GM21529 (cell line): Measurements from ENCODE around the gene LCLAT1.

ENCODE experiments used
- ATAC-seq: cut with Tn5 transposase; IDR thresholded peaks from one replicate; pipeline ENCODE4 v1.9.1; 2021; ENCODE audit not compliant: unreplicated experiment

The LCLAT1 gene

DNA sequence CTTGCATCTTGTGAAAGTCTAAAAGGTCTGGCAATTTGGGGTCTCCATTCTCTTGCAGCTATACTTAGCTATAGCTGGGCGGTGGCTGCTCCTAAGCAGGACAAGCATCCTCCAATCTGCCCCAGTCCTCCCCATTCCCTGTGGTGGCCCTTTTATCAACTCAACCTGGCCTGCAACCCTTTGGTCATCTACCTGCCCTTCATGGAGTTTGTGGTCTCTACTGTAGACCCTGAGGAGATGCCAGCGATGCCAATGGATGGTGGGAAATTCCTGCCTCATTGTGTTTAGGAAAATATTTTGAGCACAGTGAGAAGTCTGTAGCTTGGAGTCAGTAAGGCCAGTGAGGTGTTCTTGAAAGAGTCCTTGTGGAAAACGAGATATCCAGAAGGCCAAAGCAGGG lies 216.8 kb downstream of the LCLAT1 start:
- no peak for ATAC-seq

DNA sequence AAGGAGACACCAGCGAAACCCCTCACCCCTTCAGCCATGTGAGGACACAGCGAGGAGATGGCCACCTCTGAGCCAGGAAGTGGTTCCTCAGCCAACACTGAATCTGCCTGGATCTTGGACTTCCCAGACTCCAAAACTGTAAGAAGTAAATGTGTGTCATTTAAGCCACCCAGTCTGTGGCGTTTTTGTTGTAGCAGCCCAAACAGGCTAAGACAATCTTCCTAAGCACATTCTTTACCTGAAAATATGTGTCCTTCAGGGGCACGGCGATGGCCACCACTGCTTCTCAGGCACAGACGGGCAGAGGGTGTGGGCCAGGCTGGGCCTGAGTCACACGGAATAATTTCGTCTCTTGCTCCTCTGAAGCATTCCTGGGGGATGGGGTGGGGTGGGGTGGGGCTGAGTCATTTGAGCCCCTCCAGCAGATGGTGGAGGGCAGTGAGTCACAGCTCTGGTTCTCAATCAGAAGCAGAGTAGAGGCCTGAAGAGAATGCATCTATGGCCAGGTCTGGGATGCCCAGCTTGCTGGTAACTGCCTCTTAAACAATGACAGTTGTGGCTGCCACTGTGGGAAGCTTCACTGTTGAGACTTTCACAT lies 217.8 kb downstream of the LCLAT1 start:
- ATAC-seq, result no peak

DNA sequence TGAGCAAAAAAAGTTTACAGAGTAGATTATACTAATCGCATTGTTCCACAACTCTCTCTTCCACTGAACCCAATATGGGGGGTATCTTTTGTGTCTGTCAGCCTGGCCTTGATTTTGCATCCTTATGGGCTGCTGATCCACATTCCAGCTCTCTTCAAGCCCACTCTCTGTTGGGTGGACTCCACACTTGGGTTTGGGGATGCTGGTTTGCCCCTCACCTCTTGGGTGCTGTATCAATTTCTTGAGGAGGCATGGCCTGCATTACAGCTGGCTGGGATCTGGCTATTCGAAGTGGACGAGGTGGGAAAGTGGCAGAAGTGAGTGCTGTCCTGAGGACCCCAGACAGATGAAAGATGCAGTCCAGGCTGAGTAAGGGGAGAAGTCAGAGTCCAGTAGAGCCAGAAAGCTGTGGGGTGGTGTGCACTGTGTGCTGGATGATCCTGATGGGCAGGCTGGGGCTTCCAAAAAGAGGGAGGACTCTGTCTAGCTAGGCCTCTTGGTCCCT lies 218.8 kb downstream of the LCLAT1 start:
- no peak for ATAC-seq

DNA sequence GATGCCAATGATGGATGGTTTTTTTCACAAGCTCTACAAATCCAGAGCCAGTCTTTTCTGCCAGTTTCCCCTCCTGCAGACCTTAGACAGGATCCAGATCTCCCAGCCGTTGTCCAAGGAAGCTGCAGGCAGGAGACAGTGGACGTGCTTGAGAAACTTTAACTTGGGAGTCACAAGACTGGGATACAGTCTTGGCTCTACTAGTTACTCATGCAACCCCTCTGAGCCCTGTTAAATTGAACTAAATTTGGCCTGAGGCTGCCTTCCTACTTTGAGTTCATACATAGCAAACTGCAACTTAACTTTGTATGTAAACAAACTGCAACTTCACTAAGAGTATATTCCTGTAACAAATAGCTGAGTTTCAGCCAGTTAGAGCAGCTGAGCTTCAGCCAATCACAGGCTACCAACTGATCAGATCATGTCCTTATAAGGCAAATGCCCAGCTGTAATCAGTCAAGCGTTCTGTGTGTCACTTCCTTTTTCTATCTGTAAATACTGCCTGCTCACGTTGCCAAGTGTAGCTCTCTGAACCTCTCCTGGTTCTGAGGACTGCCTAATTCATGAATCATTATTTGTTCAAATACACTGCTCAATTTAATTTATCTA lies 219.3 kb downstream of the LCLAT1 start:
- ATAC-seq, result peak; percentile 69

DNA sequence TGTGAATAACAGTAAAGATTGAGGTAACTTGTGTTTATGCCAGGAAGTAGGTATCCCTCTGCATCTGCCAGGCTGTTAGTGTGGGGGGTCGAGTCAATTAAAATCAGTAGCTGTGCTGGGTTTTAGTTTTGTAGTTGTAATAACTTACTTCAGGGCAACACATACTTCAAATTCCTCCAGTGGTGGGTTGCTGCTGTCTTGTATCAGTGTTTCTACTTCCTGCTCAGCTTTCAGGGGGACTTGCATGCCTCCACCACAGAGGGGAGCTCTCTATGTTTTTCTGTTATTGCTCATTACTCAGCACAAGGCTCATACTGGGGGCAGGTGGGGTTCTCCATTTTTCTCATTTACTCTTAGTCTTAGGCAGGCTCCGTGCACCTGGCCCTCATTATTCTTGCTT lies 223.4 kb downstream of the LCLAT1 start:
- no peak for ATAC-seq

DNA sequence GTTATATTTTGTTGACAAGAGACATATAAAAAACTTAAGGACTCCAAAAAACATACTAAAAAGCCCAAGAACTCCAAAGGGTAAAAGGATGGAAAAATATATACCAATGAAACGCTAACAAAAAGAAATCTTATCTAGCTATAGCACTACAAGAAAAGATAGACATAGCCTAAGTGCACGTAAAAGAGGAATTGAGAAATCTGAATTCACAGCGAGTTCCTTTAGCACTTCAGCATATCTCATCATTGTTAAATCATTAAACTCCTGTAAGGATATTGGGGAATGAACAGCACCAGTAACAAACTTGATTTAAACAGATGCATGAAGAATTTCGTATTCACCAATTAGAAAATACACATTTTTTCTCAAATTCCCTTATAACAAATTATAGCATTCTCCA lies 226.1 kb downstream of the LCLAT1 start:
- no peak for ATAC-seq

DNA sequence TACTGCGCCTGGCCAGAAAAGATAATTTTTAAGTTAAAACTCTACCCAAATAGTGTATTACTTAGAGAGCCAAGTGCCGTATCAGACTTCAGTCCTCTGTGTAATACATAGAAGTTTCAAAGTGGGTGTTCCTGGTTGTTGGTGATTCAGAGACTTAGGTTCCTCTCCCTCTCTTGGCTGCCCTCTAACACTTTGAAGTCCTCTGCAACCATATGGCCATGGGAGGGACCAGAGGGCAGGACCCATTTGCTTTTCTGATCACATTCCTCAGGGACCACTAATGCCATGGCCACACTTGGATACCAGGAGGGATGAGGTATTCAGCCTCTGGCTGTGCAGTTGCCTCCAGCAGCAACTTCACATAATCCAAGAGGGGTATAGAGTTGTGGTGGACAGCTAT lies 228.7 kb downstream of the LCLAT1 start:
- ATAC-seq, result no peak

DNA sequence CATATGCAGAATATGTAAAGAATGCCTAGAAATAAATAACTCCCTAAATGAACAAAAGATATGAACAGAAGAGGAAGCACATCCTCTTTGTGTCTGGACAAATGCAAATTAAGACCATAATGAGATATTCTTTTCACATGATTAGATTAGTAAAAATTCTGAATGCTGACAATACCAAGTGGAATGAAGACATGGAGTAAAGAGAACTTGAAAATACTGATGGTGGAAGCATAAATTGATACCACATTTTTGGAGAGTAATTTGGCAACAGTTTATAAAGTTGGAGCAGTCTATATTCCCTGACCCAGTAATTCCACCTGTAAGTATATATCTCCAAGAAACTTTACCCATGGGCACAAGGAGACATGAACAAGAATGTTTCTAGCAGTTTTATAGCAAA lies 230.2 kb downstream of the LCLAT1 start:
- no peak for ATAC-seq

DNA sequence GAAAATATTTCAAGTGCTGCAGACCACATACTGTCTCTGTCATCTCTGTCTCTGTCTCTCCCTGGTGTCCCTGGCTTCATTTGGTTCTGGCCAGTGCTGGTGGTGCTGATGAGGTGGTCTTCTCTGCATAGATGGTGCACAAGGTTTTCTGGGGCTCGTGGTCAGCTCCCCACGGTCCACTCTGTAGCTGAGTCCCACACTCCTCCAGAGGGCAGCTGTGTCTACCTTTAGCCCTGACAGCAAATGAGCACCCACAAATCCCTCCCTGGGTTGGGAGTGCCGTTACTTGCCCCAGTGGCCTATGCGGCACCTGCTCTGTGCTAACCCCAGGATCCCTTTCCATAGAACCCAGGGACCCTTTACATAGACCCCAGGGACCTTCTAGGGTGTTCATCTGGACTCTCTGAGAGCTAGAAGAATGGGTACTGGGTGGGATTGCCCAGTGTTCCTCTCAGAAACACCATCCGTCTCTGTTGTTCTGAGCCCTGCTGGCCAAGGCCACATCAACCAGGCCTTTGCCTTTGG lies 230.9 kb downstream of the LCLAT1 start:
- ATAC-seq, result no peak

DNA sequence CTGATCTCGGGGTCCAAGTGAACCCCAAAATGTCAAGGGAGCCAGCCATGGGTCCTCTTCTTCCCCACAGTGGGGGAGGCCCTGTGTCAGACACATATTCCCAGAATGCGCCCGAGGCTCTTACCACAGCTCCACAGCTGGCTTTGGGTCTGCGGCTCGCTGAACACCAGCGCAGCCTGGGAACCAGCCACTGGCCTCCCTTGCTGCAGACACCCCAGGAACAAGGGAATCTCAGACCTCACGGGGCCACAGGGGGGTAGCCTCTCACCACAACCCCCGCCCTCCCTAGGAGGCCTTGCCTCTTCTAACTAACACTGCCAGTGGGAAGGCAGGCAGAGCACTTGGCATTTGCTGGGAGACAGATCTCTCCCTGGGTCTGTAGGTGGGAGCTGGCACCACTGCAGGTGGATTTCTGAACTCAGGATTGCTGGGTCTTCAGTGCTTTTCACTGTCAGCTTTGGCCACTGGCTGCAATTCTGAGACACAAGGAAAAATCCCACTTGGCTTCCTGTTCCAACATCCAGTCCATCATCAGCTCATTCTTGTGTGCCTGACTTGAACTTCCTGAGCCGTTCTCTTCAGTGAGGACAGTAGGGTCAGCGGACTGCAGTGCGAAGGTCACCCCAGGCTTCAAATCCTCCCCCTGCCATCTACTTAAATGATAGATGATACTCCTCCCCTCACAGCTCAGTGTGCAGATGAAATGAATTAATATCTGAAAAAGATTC lies 231.5 kb downstream of the LCLAT1 start:
- no peak for ATAC-seq

DNA sequence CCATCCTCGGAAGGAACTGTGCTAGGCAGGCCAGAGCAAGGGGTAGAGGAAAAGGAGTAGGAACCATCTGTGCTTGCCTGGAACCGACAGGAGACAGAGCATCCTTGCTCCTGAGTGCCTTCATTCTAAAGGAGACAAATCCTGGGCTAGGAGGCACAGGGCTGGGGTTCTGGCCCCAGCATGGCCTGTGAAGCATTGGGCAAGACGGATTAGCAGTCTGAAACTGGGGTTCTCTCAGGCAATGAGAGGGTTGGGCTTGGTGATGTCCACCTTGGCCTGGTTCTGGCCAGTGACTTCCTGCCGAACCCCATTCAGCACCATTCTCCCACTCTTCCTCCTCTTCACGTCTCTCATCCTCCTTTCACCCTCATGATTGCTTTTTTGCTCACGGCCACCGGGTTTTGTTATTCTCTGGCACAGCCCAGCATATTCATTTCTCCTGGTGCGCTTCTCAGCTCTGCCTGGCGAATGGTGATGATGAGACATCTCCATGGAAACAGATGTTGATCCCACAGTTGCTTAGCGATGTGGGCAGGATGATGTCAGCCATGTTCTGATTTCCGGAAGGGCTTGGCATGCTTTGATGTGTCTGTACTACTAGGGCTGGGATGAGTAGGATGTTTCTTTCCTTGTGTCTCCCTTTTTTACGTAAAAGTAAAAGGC lies 232.5 kb downstream of the LCLAT1 start:
- ATAC-seq, result no peak

DNA sequence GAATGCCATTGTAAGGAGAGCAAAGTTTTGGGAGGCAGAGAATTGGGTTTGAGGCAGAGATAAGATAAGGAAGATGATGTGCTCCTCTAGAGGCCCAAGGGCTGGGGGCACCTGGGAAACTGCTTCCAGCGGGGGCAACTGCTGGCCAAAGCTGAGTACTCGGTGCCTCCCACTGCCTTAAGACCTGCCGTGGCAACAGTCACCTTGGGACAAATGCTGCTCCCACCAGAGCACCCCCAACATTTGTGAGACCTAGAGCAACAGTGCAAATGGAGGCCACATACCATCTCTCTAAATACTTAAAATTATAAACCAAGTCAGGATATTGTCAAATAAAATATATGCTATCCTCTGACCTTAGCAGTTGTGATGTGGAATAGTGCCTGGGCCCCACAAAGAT lies 233.1 kb downstream of the LCLAT1 start:
- ATAC-seq, result no peak

DNA sequence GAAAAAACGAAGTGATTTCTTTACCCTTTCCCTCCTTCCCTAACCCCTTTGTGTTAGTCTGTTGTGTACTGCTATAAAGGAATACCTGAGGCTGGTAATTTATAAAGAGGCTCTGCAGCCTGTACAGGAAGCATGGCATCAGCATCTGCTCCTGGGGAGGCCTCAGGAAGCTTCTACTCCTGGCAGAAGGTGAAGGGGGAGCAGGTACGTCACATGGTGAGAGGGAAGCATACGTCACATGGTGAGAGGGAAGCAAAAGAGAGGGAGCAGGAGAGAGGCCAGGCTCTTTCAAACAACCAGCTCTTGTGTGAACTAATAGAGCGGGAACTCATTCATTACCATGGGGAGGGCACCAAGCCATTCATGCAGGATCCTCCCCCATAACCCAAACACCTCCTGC lies 234.0 kb downstream of the LCLAT1 start:
- no peak for ATAC-seq

DNA sequence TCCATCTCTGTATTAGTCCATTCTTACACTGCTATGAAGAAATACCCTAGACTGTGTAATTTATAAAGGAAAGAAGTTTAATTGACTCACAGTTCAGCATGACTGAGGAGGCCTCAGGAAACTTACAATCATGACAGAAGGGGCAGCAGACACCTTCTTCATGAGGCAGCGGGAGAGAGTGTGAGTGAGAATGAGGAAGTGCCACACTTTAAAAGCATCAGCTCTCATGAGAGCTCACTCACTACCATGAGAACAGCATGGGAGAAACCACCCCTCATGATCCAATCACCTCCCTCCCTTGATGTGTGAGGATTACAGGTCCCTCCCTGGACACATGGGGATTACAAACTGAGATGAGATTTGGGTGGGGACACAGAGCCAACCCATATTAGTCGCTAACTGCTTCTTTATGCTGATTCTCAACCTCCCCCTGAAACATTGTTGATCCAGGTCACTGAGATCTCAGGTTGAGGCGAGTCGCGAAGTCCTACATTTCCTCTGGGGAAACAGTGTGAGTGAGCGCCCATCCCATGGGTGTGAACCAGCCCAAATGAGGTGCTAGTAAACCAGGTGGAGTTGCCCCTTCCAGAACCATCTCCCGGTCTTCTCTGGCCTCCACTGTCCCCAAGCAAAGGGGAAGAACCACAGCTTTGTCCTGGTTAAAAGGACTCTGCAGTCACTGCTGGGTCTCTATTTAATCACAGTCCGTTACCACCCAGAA lies 236.3 kb downstream of the LCLAT1 start:
- no peak for ATAC-seq

DNA sequence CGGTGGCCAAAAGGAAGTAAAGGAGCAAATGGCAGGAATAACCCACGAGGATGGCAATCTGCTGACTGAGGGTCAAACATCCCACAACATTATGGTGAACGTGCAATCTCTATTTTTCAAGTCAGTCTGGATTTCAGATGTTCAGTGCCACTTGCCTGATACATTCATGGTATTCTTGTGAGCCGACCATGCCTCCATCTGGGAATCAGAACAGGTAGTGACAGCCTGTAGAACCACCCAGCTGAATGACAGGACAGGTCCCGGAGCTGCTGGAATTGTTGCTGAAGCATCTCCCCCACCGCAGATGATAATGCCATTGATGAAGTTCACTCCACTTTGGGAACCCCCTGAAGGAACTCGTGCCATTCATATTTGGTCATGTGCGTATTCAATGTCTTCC lies 237.0 kb downstream of the LCLAT1 start:
- no peak for ATAC-seq

DNA sequence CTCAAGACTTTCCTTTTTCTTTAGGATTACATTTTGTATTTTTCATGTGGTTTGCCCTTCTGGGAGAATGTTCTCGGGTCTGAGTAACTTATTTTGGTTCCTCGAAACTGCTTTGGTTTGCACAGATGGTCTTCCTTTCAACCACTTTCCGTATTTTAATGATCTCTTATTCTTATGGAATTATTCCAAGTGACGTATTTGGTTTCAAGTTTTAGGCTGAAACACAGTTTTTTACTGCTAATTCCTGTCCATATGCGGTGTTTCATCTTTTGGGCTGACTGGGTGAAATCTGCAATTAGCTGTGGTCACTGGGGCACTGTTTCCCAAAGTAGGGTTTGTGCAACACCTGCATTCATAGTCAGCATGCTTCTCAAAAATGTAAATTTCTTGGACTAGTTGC lies 237.5 kb downstream of the LCLAT1 start:
- no peak for ATAC-seq

DNA sequence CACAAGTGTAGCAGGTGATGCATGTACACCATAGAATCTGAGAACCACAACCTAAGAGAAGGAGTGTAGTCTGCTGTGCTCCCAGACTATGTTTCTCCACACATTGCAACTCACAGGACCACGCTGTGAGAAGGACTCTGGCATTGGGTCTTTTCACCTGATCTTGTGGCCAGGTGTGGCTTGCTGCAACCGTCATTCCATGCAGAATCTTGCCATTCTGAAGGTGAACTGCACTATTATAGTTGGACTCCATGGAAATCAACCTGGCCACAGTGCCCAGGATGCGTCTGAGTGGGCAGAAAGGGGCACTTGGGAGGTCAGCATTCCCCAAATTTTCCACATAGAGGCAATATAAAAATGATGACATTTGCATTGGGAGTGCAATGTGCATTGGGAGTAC lies 237.9 kb downstream of the LCLAT1 start:
- no peak for ATAC-seq

DNA sequence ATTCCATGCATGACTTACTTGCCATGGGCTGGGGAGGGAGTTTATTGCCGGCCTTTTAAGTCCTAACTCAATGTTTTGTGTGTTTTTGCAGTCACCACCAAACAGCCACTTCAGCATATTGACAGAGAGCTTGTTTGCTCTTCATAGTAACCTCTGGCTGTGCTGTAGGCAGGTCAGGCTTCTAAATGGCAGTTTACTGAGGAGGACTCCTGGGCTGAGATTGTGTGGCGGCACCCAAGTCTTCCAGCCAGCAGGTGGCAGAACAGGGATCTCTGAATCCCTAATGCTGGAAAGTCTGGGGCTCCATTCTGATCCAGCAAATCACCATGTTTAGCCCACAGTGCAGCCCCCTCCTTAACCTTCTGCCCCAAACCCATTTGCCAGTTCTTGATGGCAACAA lies 239.0 kb downstream of the LCLAT1 start:
- ATAC-seq, result no peak

DNA sequence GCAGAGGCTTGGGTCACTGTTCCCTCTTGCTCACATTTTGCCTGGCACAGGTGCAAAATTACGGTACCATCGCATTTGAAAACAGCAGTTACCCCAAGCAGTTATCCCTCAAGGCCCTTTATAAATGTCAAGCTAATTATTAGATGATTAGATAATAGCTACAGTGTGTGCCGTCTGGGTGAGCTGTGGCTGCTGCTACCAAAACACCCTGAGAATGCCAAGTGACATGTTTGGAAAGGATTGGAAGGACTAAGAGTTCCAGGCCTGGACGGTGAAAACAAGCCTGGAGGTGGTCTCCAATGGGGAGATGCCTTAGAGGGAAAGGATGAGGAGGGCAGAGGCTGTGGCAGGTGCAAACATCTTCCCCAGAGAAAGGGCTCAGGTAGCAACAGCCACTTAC lies 239.6 kb downstream of the LCLAT1 start:
- no peak for ATAC-seq

DNA sequence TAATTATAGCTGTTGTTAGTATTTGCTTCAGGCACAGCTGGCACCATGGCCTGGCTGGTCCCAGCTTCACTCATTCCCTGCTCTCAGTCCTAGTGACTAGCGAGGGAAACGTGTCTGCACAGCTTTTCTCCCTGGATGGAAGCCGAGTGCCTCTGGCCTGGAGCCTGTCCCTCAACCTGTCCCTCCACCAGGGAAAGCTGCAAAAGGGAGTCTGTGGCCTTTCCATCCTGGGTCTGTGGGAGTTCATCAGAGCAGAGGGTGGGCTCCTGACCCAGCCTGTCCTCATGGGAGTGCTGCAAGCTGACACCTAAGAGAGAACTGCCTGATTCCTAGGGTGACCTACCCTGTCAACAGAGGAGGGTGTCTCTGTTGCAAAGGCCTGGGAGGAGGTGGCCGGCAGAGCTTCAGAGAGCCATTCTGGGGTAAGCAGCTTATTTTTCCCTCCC lies 241.9 kb downstream of the LCLAT1 start:
- ATAC-seq, result no peak
